Measurements from ENCODE around the gene EEA1.

Gene EEA1

DNA sequence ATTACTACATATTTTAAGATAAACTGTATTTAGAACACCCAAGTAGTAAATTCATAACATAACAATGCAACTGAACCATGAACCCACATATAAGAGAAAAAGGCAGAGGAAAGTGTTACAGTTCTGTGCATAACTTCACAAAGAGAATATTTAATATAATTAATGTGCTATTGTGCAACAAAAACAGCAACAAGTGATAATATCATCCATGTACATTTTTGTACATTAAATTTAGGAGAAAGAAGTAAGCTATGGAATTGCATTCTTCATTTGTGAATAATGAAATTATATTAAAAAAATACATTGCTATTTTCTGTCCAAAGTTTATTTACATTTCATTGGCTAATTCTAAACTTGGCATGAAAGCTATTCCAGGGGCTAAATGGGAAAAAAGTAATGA is 153.7 kb downstream of the EEA1 start:
- Histone ChIP-seq H3K36me3 (ENCODE audit: control insufficient read depth, insufficient read depth, low read length) (peaks cover 27% of the 10 kb centered on the region), H3K9me3 (ENCODE audit: control insufficient read depth, insufficient read depth, low read length) (no peaks in the 10 kb centered on the region), H3K4me3 (ENCODE audit: low read depth, low read length) (no peak overlapping the region), H3K27me3 (ENCODE audit: control insufficient read depth, insufficient read depth, low read length) (no peaks in the 10 kb centered on the region), H3K4me1 (ENCODE audit: control insufficient read depth, insufficient read depth, low read length) (peaks cover 12% of the 10 kb centered on the region), H3K9ac (ENCODE audit: low read depth, low read length) (no peak overlapping the region), H3K27ac (ENCODE audit: low read depth, low read length) (no peak overlapping the region)

GRCh38 chr12:92771001-92771400 is 158.1 kb downstream of the EEA1 start:
- no peak overlapping the region for H3K9ac ChIP-seq (ENCODE audit: low read depth, low read length)
- H3K9me3 ChIP-seq (ENCODE audit: control insufficient read depth, insufficient read depth, low read length), result no peaks in the 10 kb centered on the region
- peaks cover 8% of the 10 kb centered on the region for H3K36me3 ChIP-seq (ENCODE audit: control insufficient read depth, insufficient read depth, low read length)
- no peaks in the 10 kb centered on the region for H3K27me3 ChIP-seq (ENCODE audit: control insufficient read depth, insufficient read depth, low read length)
- H3K4me3 ChIP-seq (ENCODE audit: low read depth, low read length), result no peak overlapping the region
- no peak overlapping the region for H3K27ac ChIP-seq (ENCODE audit: low read depth, low read length)
- H3K4me1 ChIP-seq (ENCODE audit: control insufficient read depth, insufficient read depth, low read length), result peaks cover 7% of the 10 kb centered on the region; the same call in 1 of the 2 replicates

- H3K4me3 ChIP-seq (ENCODE audit: low read depth, low read length), result no peak overlapping the region
- no peak overlapping the region for H3K9ac ChIP-seq (ENCODE audit: low read depth, low read length)
- no peaks in the 10 kb centered on the region for H3K9me3 ChIP-seq (ENCODE audit: control insufficient read depth, insufficient read depth, low read length)
- no peaks in the 10 kb centered on the region for H3K27me3 ChIP-seq (ENCODE audit: control insufficient read depth, insufficient read depth, low read length)
- no peaks in the 10 kb centered on the region for H3K36me3 ChIP-seq (ENCODE audit: control insufficient read depth, insufficient read depth, low read length)
- no peak overlapping the region for H3K27ac ChIP-seq (ENCODE audit: low read depth, low read length)
- peaks cover 10% of the 10 kb centered on the region; the same call in 1 of the 2 replicates for H3K4me1 ChIP-seq (ENCODE audit: control insufficient read depth, insufficient read depth, low read length)
Measured at GRCh38 chr12:92769124-92769901, 159.8 kb downstream of the EEA1 start.

GRCh38 chr12:92765871-92766270 is 163.2 kb downstream of the EEA1 start:
- H3K9me3 ChIP-seq (ENCODE audit: control insufficient read depth, insufficient read depth, low read length), result no peaks in the 10 kb centered on the region
- no peak overlapping the region for H3K4me3 ChIP-seq (ENCODE audit: low read depth, low read length)
- H3K27me3 ChIP-seq (ENCODE audit: control insufficient read depth, insufficient read depth, low read length), result no peaks in the 10 kb centered on the region
- H3K36me3 ChIP-seq (ENCODE audit: control insufficient read depth, insufficient read depth, low read length), result no peaks in the 10 kb centered on the region
- H3K27ac ChIP-seq (ENCODE audit: low read depth, low read length), result no peak overlapping the region
- H3K9ac ChIP-seq (ENCODE audit: low read depth, low read length), result no peak overlapping the region
- peaks cover 16% of the 10 kb centered on the region; the same call in 1 of the 2 replicates for H3K4me1 ChIP-seq (ENCODE audit: control insufficient read depth, insufficient read depth, low read length)

DNA sequence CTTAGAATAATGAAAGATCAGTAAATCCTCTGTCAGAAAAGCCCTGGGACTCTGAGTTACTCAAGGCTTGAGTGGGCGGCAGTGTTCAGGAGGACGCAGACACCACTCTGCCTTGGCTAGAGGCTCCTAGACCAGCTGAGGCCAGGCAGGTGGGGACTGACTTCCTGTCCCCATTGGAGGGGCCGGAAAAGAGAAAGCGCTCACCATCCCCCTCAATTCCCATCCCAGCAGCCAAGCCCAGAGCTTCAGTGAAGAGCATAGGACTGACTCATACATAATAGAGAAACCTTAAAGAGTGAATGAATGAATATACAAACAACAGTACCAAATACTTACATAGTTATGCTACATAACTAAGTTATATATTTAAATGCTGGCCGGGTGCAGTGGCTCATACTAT is 164.3 kb downstream of the EEA1 start:
- no peaks in the 10 kb centered on the region for H3K9me3 ChIP-seq (ENCODE audit: control insufficient read depth, insufficient read depth, low read length)
- peaks cover 17% of the 10 kb centered on the region; the same call in 1 of the 2 replicates for H3K4me1 ChIP-seq (ENCODE audit: control insufficient read depth, insufficient read depth, low read length)
- H3K36me3 ChIP-seq (ENCODE audit: control insufficient read depth, insufficient read depth, low read length), result no peaks in the 10 kb centered on the region
- H3K4me3 ChIP-seq (ENCODE audit: low read depth, low read length), result no peak overlapping the region
- no peak overlapping the region for H3K27ac ChIP-seq (ENCODE audit: low read depth, low read length)
- H3K27me3 ChIP-seq (ENCODE audit: control insufficient read depth, insufficient read depth, low read length), result no peaks in the 10 kb centered on the region
- no peak overlapping the region for H3K9ac ChIP-seq (ENCODE audit: low read depth, low read length)

- Histone ChIP-seq H3K9me3 (ENCODE audit: control insufficient read depth, insufficient read depth, low read length) (no peaks in the 10 kb centered on the region), H3K36me3 (ENCODE audit: control insufficient read depth, insufficient read depth, low read length) (no peaks in the 10 kb centered on the region), H3K27ac (ENCODE audit: low read depth, low read length) (no peak overlapping the region), H3K4me3 (ENCODE audit: low read depth, low read length) (no peak overlapping the region), H3K27me3 (ENCODE audit: control insufficient read depth, insufficient read depth, low read length) (no peaks in the 10 kb centered on the region), H3K9ac (ENCODE audit: low read depth, low read length) (no peak overlapping the region), H3K4me1 (ENCODE audit: control insufficient read depth, insufficient read depth, low read length) (peaks cover 12% of the 10 kb centered on the region; the same call in 1 of the 2 replicates)
Measured at GRCh38 chr12:92762773-92763172, 166.3 kb downstream of the EEA1 start.

- Histone ChIP-seq H3K27me3 (ENCODE audit: control insufficient read depth, insufficient read depth, low read length) (no peaks in the 10 kb centered on the region), H3K4me3 (ENCODE audit: low read depth, low read length) (no peak overlapping the region), H3K27ac (ENCODE audit: low read depth, low read length) (no peak overlapping the region), H3K36me3 (ENCODE audit: control insufficient read depth, insufficient read depth, low read length) (no peaks in the 10 kb centered on the region), H3K9me3 (ENCODE audit: control insufficient read depth, insufficient read depth, low read length) (no peaks in the 10 kb centered on the region), H3K4me1 (ENCODE audit: control insufficient read depth, insufficient read depth, low read length) (peaks cover 7% of the 10 kb centered on the region; the same call in 1 of the 2 replicates), H3K9ac (ENCODE audit: low read depth, low read length) (no peak overlapping the region)
Measured at GRCh38 chr12:92759634-92760268, 169.3 kb downstream of the EEA1 start.

GRCh38 chr12:92757597-92758121 is 171.4 kb downstream of the EEA1 start:
- Histone ChIP-seq H3K27ac (ENCODE audit: low read depth, low read length) (no peak overlapping the region), H3K27me3 (ENCODE audit: control insufficient read depth, insufficient read depth, low read length) (no peaks in the 10 kb centered on the region), H3K4me1 (ENCODE audit: control insufficient read depth, insufficient read depth, low read length) (peaks cover 7% of the 10 kb centered on the region; the same call in 1 of the 2 replicates), H3K9ac (ENCODE audit: low read depth, low read length) (no peak overlapping the region), H3K4me3 (ENCODE audit: low read depth, low read length) (no peak overlapping the region), H3K36me3 (ENCODE audit: control insufficient read depth, insufficient read depth, low read length) (no peaks in the 10 kb centered on the region), H3K9me3 (ENCODE audit: control insufficient read depth, insufficient read depth, low read length) (no peaks in the 10 kb centered on the region)

DNA sequence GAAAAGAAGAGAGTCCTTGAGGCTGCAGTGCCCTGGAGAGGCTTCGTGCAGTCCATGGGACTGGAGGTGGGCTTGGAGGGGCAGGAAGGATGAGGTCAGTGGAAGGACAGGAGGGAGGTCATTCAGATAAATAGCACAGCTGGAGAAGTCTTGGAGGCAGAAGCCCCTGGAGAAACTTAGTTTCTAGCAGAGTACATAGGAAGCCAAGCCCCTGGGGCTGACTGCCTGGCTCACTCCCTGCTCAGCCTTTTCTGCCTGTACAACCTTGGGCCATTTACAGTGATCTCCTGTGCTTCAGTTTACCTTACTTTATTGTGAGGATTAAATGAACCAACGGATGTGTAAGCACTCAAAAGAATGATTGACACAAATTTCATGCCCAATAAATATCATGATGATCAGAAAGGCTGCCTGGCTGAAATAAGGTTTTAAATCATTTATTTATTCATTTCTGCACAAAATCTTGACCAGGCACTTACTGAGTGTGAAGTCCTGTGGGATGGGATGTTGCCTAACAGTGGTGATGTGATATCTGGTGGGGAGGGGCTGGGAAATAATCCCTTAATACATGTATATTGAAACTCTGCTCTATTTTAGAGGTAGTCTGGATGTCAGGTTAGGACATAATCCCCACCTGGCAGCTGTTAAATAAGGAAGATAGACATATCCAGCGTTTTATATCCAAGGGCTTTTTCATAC is 172.0 kb downstream of the EEA1 start:
- H3K9me3 ChIP-seq (ENCODE audit: control insufficient read depth, insufficient read depth, low read length), result no peaks in the 10 kb centered on the region
- no peaks in the 10 kb centered on the region for H3K36me3 ChIP-seq (ENCODE audit: control insufficient read depth, insufficient read depth, low read length)
- peaks cover 7% of the 10 kb centered on the region; the same call in 1 of the 2 replicates for H3K4me1 ChIP-seq (ENCODE audit: control insufficient read depth, insufficient read depth, low read length)
- no peak overlapping the region for H3K4me3 ChIP-seq (ENCODE audit: low read depth, low read length)
- no peak overlapping the region for H3K27ac ChIP-seq (ENCODE audit: low read depth, low read length)
- no peak overlapping the region for H3K9ac ChIP-seq (ENCODE audit: low read depth, low read length)
- no peaks in the 10 kb centered on the region for H3K27me3 ChIP-seq (ENCODE audit: control insufficient read depth, insufficient read depth, low read length)

DNA sequence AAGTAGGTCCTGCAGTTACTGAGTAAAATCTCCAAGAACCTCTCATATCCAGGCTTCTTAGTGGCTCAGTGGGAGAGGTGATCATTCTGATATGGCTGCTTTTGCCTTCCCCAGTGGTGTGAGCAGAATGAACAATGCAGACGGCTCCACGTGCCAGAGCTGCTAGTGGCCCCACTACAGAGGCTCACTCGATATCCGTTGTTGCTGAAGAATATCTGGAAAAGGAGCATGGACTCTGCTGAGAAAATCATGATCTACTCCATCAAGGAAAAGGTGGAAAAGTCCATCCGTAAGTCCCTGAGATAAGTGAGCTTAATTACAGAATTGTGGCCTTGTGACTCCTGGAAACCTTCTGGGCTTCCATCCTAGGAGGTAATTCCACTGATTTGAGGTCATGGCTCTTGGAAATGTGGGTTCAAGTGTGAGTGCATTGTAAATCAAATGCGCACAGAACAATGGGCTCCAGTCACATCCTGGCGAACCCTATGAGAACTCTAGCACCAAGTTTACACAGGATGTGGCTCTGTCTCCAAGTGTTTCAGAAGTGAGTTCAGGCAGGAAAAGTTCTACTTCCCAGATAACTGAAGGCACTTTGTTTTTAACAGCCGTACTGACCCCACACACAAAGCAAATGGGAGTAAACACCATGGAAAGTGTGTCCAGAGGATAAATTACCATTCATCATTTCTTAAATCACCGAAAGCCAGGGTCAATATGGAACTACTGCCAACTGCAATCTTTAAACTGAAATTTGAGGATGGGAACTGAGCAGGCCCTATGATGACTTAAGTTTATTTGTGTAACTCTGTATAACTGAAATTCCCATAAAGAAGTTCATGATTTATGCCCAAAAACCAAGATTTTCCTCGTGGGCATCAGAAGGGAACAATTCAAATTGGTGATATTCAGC is 174.9 kb downstream of the EEA1 start:
- no peak overlapping the region for H3K9ac ChIP-seq (ENCODE audit: low read depth, low read length)
- no peaks in the 10 kb centered on the region for H3K4me1 ChIP-seq (ENCODE audit: control insufficient read depth, insufficient read depth, low read length)
- H3K27ac ChIP-seq (ENCODE audit: low read depth, low read length), result no peak overlapping the region
- H3K36me3 ChIP-seq (ENCODE audit: control insufficient read depth, insufficient read depth, low read length), result no peaks in the 10 kb centered on the region
- no peaks in the 10 kb centered on the region for H3K27me3 ChIP-seq (ENCODE audit: control insufficient read depth, insufficient read depth, low read length)
- no peak overlapping the region for H3K4me3 ChIP-seq (ENCODE audit: low read depth, low read length)
- no peaks in the 10 kb centered on the region for H3K9me3 ChIP-seq (ENCODE audit: control insufficient read depth, insufficient read depth, low read length)

All from HUES48 (cell line).